Measurements from ENCODE around the gene NRDC. TPM values are rescaled to one million over a fixed set of nuclear protein-coding genes. Genes with fewer than 3 reads are reported as not detected.

The NRDC gene
- total and polyA plus RNA-seq, 9 of the 15 experiments (the other 6 are each of a cell fraction or from before 2014, with no cell fraction given) = 102 to 371 (median 201) TPM

DNA sequence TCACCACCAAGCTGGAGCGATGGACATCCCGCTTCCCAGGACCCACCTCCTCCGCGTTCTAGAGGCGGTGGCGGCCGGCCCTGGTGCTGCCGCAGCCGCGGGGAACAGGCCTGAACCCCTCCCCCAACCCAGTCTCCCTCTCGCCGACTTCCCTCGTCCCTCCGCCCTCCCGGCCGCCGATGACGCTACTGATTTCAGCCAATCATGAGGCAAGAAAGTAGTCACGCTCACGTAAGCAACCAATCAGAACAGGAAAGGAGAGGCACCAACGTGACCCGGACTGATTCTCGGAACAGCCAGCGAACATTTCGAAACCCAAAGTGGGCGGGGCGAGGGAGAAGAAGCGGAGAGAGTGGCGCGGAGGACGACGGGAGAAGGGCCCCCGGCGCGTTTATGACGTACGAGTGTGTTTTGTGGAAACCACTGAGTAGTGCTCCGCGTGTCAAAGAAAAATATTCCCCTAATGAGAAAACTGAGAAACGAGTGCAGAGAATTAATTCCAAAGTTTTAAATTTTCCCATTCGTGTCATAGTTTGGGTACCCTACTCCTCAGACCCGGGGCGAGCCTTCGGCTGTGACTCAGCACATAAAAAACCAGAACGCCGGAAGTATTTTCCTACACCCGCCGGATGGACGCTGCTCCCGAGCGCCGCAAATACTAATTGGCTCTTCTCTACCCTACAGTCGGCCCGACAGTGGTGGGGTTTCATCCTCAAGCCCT is at the start of gene NRDC (continued):
- TF ChIP-seq ZBTB49 (CRISPR knock-in tag; IDR thresholded peaks at IDR 0.05; ENCODE audit: borderline replicate concordance) (no peak), DIDO1 (tag; IDR thresholded peaks at IDR 0.05; ENCODE audit: low read depth) (peak; percentile 81), STAG1 (CRISPR knock-in tag; IDR thresholded peaks at IDR 0.05; ENCODE audit: borderline replicate concordance) (no peak), ZC3H4 (CRISPR knock-in tag; IDR thresholded peaks at IDR 0.05; ENCODE audit: borderline replicate concordance) (no peak), DLX4 (CRISPR knock-in tag; IDR thresholded peaks at IDR 0.05) (no peak), STAT5B (CRISPR knock-in tag; IDR thresholded peaks at IDR 0.05) (no peak), CREBBP (IDR thresholded peaks at IDR 0.05; ENCODE audit: low read depth, low read length) (no peak), ZNF253 (CRISPR knock-in tag; conservative IDR thresholded peaks at IDR 0.05) (no peak), JUND (IDR thresholded peaks at IDR 0.05; ENCODE audit: borderline replicate concordance, low read depth, low read length) (peak; percentile 69), JUND (tag; IDR thresholded peaks at IDR 0.05; ENCODE audit: borderline replicate concordance, low read depth, low read length) (peak; percentile 64; the same call in 2 of the 3 replicates), SAFB (IDR thresholded peaks at IDR 0.05; ENCODE audit: borderline replicate concordance, low read depth, low read length) (no peak), GATAD2A (IDR thresholded peaks at IDR 0.05) (peak; percentile 63; the same call in 1 of the 2 replicates), ELF2 (CRISPR knock-in tag; IDR thresholded peaks at IDR 0.05) (peak; percentile 62; the same call in 1 of the 2 replicates), POLR2AphosphoS5 (IDR thresholded peaks at IDR 0.05; ENCODE audit: control insufficient read depth, insufficient read depth, low read depth, low read length) (peak; percentile 90), ZNF764 (CRISPR knock-in tag; IDR thresholded peaks at IDR 0.05; ENCODE audit: low read depth) (no peak), ZBTB11 (CRISPR knock-in tag; IDR thresholded peaks at IDR 0.05) (peak in 2 of 3 experiments; percentile 35 to 84; a peak in 2 of 6 replicates), ZNF24 (IDR thresholded peaks at IDR 0.05) (no peak; the same call in 1 of the 2 replicates)
- TF ChIP-seq, protein P1, sequence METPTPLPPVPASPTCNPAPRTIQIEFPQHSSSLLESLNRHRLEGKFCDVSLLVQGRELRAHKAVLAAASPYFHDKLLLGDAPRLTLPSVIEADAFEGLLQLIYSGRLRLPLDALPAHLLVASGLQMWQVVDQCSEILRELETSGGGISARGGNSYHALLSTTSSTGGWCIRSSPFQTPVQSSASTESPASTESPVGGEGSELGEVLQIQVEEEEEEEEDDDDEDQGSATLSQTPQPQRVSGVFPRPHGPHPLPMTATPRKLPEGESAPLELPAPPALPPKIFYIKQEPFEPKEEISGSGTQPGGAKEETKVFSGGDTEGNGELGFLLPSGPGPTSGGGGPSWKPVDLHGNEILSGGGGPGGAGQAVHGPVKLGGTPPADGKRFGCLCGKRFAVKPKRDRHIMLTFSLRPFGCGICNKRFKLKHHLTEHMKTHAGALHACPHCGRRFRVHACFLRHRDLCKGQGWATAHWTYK (CRISPR knock-in tag; IDR thresholded peaks at IDR 0.05) = no peak
- TF ChIP-seq, protein P2, sequence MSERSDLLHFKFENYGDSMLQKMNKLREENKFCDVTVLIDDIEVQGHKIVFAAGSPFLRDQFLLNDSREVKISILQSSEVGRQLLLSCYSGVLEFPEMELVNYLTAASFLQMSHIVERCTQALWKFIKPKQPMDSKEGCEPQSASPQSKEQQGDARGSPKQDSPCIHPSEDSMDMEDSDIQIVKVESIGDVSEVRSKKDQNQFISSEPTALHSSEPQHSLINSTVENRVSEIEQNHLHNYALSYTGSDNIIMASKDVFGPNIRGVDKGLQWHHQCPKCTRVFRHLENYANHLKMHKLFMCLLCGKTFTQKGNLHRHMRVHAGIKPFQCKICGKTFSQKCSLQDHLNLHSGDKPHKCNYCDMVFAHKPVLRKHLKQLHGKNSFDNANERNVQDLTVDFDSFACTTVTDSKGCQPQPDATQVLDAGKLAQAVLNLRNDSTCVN (CRISPR knock-in tag; IDR thresholded peaks at IDR 0.05) = no peak
